K562 (cell line): Measurements from ENCODE around the gene PNP. TPM values are rescaled to one million over a fixed set of nuclear protein-coding genes. Genes with fewer than 3 reads are reported as not detected.

ENCODE experiments used
- ARHGAP35 ChIP-seq: fragments of 450-650 bp; IDR thresholded peaks from 2 replicates; pipeline ENCODE4 v1.6.1; 2018; ENCODE audit not compliant: partially characterized antibody
- CHD4 ChIP-seq: fragments of 200-600 bp; sonication (generic); IDR thresholded peaks from 3 replicates; pipeline ENCODE4 v1.6.1; 2012; ENCODE audit warnings: low read depth, mild to moderate bottlenecking, mixed read lengths, low read length, inconsistent platforms; ENCODE audit not compliant: insufficient read depth, insufficient replicate concordance, poor library complexity, severe bottlenecking
- HDAC6 ChIP-seq: IDR thresholded peaks from 2 replicates; pipeline ENCODE4 v1.6.1; 2012; ENCODE audit warnings: low read depth, mild to moderate bottlenecking, control low read depth, inconsistent platforms, low read length, moderate library complexity
- HDAC8 ChIP-seq: fragments of 450-650 bp; IDR thresholded peaks from 2 replicates; pipeline ENCODE4 v1.6.1; 2016; ENCODE audit warnings: mild to moderate bottlenecking, missing genetic modification characterization, moderate library complexity, missing compliant biosample characterization
- JUNB ChIP-seq: fragments of 450-650 bp; formaldehyde crosslinking; conservative IDR thresholded peaks from 2 replicates; pipeline ENCODE4 v1.4.0; 2020; ENCODE audit warnings: mild to moderate bottlenecking
- MAZ ChIP-seq, 2 experiments: fragments of 450-650 bp in 1 of 2; sonication (generic) in 1 of 2; formaldehyde crosslinking; IDR thresholded peaks in 1 of 2; conservative IDR thresholded peaks in 1 of 2; 2 replicates each; pipeline versions ENCODE4 v1.4.0 to v1.5.0; 2020; ENCODE audit warnings: mild to moderate bottlenecking in 1 of 2, missing genetic modification reagents in 1 of 2
- NCOA6 ChIP-seq: fragments of 450-650 bp; IDR thresholded peaks from 2 replicates; pipeline ENCODE4 v1.6.1; 2017; ENCODE audit warnings: mild to moderate bottlenecking
- NR4A1 ChIP-seq, 2 experiments: fragments of 250-450 bp in 1 of 2; fragments of 450-650 bp in 1 of 2; sonication (Bioruptor Pico) in 1 of 2; IDR thresholded peaks; 2 replicates each; pipeline versions ENCODE4 v1.4.0 to v1.6.1; 2016 to 2020; ENCODE audit warnings: mild to moderate bottlenecking in 2 of 2, missing compliant biosample characterization in 1 of 2, missing genetic modification characterization in 1 of 2, moderate library complexity in 1 of 2
- SRSF9 ChIP-seq: fragments of 200-400 bp; formaldehyde crosslinking; IDR thresholded peaks from 2 replicates; pipeline ENCODE4 v1.6.1; 2017; ENCODE audit warnings: low read depth, low read length, borderline replicate concordance
- TCF7L2 ChIP-seq: fragments of 150-350 bp; IDR thresholded peaks from 2 replicates; pipeline ENCODE4 v1.6.1; 2016; ENCODE audit warnings: low read depth, mild to moderate bottlenecking, low read length, moderate library complexity
- ZBTB7A ChIP-seq: IDR thresholded peaks from 2 replicates; pipeline ENCODE4 v1.6.1; 2011; ENCODE audit warnings: low read depth, mild to moderate bottlenecking, low read length, moderate library complexity, borderline replicate concordance; ENCODE audit not compliant: control insufficient read depth
- ZNF143 ChIP-seq: sonication (generic); formaldehyde crosslinking; IDR thresholded peaks from 2 replicates; pipeline ENCODE4 v1.9.0; 2022; ENCODE audit warnings: mild to moderate bottlenecking, missing genetic modification reagents
- ZNF146 ChIP-seq: IDR thresholded peaks from one replicate; pipeline ENCODE4 v1.6.1; 2018; ENCODE audit warnings: missing compliant biosample characterization; ENCODE audit not compliant: unreplicated experiment
- ZNF444 ChIP-seq: fragments of 250-450 bp; sonication (Bioruptor Pico); IDR thresholded peaks from 2 replicates; pipeline ENCODE4 v1.4.0; 2020; ENCODE audit warnings: mild to moderate bottlenecking, moderate library complexity
- ZNF695 ChIP-seq: fragments of 450-650 bp; formaldehyde crosslinking; IDR thresholded peaks from 2 replicates; pipeline ENCODE4 v1.4.0; 2020; ENCODE audit warnings: mild to moderate bottlenecking, moderate library complexity
- polyA plus RNA-seq, 8 experiments: library from polyadenylated mRNA; depleted of rRNA in 4 of 8; stranded (reverse) in 5 of 8; unstranded in 3 of 8; fragments of >200 nt; fragmentation: Nextera tagmentation in 2 of 8; fragmentation: Illumina TruSeq in 1 of 8; extraction: Ambion mirVana in 2 of 8; extraction: Trizol in 1 of 8; gene quantifications; 2 replicates each; pipeline versions ENCODE4 v1.2.1 to v1.2.3, GENCODE V29; 2011 to 2014; ENCODE audit warnings: inconsistent platforms in 1 of 8, missing spikeins in 1 of 8
- total RNA-seq, 7 experiments: library from RNA; depleted of rRNA in 6 of 7; stranded (reverse); fragments of >200 nt in 6 of 7; fragmentation: Illumina TruSeq in 2 of 7; extraction: Trizol in 2 of 7; gene quantifications; 2 replicates each; pipeline versions ENCODE4 v1.2.1 to v1.2.3, GENCODE V29; 2011 to 2021; ENCODE audit warnings: low replicate concordance in 1 of 7
- TF ChIP-seq, protein P1 (sequence below): sonication (generic); formaldehyde crosslinking; IDR thresholded peaks from 2 replicates; pipeline ENCODE4 v1.8.0; 2022; ENCODE audit warnings: missing genetic modification reagents, mild to moderate bottlenecking, borderline replicate concordance
- TF ChIP-seq, protein P2 (sequence below): sonication (generic); formaldehyde crosslinking; IDR thresholded peaks from 2 replicates; pipeline ENCODE4 v1.8.0; 2022; ENCODE audit warnings: mild to moderate bottlenecking, missing genetic modification reagents
- TF ChIP-seq, protein P3 (sequence below): sonication (generic); formaldehyde crosslinking; IDR thresholded peaks from 2 replicates; pipeline ENCODE4 v1.8.0; 2023; ENCODE audit warnings: mild to moderate bottlenecking, missing genetic modification reagents
- TF ChIP-seq, protein P4 (sequence below): fragments of 450-650 bp; IDR thresholded peaks from 2 replicates; pipeline ENCODE4 v1.6.1; 2016; ENCODE audit warnings: borderline replicate concordance

The PNP gene
- total and polyA plus RNA-seq, 9 of the 15 experiments (the other 6 are each of a cell fraction or from before 2014, with no cell fraction given), result 92.5 to 288 (median 137) TPM

DNA sequence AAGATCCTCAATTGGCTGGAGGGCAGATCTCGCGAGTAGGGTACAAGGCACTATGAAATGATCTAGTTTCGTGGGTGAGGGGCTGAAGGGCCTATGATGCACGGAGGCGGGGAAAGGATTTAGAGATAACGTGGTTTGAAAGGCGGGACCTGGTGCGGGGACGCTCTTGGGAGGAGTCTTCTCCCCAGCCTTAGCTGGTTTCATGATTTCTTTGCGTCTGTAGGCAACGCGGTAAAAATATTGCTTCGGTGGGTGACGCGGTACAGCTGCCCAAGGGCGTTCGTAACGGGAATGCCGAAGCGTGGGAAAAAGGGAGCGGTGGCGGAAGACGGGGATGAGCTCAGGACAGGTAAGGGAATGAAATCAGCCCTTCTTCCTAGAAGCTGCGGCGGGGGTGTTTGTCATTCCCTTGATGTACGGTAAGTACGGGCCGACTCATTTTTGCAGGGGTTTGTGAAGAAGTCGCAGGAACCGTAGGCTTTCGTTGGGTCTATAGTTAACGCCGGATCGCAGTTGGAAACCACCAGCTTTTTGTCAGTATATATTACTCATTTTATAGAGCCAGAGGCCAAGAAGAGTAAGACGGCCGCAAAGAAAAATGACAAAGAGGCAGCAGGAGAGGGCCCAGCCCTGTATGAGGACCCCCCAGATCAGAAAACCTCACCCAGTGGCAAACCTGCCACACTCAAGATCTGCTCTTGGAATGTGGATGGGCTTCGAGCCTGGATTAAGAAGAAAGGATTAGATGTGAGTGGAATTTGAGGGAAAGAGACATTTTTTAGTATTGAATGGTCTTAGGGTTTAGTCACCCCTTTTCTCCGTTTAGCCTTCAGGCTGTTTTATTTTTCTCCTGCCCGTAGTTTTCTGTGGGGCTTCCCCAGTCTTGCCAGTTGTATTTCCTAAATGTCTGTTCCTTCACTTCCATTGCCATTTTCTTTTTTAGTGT lies 13.6 kb upstream of the PNP start (continued):
- TF ChIP-seq ZNF143 (CRISPR knock-in tag) (no peak), SRSF9 (no peak), ZNF146 (CRISPR knock-in tag) (no peak), ZNF444 (CRISPR knock-in tag) (no peak), HDAC8 (tag) (no peak), JUNB (CRISPR knock-in tag) (no peak), NR4A1 (CRISPR knock-in tag; IDR thresholded peaks at IDR 0.05) (no peak), NR4A1 (tag; IDR thresholded peaks at IDR 0.05) (no peak), NCOA6 (no peak), CHD4 (no peak), HDAC6 (no peak), TCF7L2 (no peak), MAZ (CRISPR knock-in tag; conservative IDR thresholded peaks at IDR 0.05 in 1 of 2, IDR thresholded peaks at IDR 0.05 in 1 of 2) (peak; percentile 0 to 9; a peak in 1 of 4 replicates), ZNF695 (no peak), ARHGAP35 (no peak), ZBTB7A (no peak)
- TF ChIP-seq, protein P1, sequence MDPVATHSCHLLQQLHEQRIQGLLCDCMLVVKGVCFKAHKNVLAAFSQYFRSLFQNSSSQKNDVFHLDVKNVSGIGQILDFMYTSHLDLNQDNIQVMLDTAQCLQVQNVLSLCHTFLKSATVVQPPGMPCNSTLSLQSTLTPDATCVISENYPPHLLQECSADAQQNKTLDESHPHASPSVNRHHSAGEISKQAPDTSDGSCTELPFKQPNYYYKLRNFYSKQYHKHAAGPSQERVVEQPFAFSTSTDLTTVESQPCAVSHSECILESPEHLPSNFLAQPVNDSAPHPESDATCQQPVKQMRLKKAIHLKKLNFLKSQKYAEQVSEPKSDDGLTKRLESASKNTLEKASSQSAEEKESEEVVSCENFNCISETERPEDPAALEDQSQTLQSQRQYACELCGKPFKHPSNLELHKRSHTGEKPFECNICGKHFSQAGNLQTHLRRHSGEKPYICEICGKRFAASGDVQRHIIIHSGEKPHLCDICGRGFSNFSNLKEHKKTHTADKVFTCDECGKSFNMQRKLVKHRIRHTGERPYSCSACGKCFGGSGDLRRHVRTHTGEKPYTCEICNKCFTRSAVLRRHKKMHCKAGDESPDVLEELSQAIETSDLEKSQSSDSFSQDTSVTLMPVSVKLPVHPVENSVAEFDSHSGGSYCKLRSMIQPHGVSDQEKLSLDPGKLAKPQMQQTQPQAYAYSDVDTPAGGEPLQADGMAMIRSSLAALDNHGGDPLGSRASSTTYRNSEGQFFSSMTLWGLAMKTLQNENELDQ (CRISPR knock-in tag), result no peak
- TF ChIP-seq, protein P2, sequence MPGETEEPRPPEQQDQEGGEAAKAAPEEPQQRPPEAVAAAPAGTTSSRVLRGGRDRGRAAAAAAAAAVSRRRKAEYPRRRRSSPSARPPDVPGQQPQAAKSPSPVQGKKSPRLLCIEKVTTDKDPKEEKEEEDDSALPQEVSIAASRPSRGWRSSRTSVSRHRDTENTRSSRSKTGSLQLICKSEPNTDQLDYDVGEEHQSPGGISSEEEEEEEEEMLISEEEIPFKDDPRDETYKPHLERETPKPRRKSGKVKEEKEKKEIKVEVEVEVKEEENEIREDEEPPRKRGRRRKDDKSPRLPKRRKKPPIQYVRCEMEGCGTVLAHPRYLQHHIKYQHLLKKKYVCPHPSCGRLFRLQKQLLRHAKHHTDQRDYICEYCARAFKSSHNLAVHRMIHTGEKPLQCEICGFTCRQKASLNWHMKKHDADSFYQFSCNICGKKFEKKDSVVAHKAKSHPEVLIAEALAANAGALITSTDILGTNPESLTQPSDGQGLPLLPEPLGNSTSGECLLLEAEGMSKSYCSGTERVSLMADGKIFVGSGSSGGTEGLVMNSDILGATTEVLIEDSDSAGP, result no peak
- TF ChIP-seq, protein P3, sequence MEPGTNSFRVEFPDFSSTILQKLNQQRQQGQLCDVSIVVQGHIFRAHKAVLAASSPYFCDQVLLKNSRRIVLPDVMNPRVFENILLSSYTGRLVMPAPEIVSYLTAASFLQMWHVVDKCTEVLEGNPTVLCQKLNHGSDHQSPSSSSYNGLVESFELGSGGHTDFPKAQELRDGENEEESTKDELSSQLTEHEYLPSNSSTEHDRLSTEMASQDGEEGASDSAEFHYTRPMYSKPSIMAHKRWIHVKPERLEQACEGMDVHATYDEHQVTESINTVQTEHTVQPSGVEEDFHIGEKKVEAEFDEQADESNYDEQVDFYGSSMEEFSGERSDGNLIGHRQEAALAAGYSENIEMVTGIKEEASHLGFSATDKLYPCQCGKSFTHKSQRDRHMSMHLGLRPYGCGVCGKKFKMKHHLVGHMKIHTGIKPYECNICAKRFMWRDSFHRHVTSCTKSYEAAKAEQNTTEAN (CRISPR knock-in tag), result no peak
- TF ChIP-seq, protein P4, sequence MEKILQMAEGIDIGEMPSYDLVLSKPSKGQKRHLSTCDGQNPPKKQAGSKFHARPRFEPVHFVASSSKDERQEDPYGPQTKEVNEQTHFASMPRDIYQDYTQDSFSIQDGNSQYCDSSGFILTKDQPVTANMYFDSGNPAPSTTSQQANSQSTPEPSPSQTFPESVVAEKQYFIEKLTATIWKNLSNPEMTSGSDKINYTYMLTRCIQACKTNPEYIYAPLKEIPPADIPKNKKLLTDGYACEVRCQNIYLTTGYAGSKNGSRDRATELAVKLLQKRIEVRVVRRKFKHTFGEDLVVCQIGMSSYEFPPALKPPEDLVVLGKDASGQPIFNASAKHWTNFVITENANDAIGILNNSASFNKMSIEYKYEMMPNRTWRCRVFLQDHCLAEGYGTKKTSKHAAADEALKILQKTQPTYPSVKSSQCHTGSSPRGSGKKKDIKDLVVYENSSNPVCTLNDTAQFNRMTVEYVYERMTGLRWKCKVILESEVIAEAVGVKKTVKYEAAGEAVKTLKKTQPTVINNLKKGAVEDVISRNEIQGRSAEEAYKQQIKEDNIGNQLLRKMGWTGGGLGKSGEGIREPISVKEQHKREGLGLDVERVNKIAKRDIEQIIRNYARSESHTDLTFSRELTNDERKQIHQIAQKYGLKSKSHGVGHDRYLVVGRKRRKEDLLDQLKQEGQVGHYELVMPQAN, result no peak; the same call in 1 of the 2 replicates
